NCI-H524 (cell line): Measurements from ENCODE around the gene PSG1.
"Not testable (repeated sequence)": the region's sequence is repeated elsewhere in the genome, so short reads cannot be mapped to it uniquely, and the experiment has no call there.

Source experiments
- DNase-seq, 2 experiments: peaks; one replicate each; lab custom pipeline; 2025; lab: John Stamatoyannopoulos, UW

Gene PSG1

GRCh38 chr19:42881279-42881678 lies 1.8 kb upstream of the PSG1 start:
- not testable (repeated sequence) for DNase-seq

DNA sequence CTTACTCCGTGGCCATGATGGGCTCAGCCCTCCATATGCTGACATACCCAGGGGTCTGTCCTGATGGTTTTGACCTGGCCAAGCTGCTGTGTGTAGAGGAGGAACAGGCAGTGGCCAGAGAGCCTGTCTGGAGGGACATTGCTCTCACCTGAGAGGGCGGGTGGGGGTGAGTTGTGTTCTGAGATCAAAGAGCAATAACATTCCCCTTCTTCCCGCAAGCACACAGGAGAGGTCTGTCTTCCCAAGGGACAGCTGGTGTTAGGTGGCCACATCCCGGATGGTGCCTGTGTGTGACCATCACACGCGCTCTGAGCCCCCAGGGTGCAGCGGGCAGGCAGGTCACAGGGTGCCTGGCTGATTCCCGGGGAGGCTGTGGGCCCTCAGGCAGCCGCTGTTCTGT lies 1.1 kb upstream of the PSG1 start:
- DNase-seq: not testable (repeated sequence)

DNA sequence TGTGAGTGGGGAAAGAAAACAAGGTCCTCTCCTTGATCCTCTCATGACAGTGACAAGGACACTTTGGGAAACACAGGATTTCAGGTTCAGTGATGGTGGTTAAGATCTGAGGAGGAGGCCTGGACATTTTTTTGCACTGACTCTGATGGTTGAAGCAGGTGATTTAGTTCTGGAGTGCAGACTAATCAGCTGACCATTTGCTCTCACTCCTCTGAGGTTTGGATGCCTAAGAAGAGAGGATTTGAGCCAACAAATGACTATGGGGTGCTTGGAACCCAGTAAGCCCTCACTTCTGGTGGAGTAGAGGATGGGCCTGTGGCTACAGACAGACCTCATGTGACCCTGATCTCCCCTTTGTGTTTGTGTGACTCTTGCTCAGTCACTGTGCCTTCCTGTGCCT lies 2.9 kb downstream of the PSG1 start:
- DNase-seq: not testable (repeated sequence)

- DNase-seq: not testable (repeated sequence)
These were observed 3.6 kb downstream of the PSG1 start for GRCh38 chr19:42875881-42876280.

DNA sequence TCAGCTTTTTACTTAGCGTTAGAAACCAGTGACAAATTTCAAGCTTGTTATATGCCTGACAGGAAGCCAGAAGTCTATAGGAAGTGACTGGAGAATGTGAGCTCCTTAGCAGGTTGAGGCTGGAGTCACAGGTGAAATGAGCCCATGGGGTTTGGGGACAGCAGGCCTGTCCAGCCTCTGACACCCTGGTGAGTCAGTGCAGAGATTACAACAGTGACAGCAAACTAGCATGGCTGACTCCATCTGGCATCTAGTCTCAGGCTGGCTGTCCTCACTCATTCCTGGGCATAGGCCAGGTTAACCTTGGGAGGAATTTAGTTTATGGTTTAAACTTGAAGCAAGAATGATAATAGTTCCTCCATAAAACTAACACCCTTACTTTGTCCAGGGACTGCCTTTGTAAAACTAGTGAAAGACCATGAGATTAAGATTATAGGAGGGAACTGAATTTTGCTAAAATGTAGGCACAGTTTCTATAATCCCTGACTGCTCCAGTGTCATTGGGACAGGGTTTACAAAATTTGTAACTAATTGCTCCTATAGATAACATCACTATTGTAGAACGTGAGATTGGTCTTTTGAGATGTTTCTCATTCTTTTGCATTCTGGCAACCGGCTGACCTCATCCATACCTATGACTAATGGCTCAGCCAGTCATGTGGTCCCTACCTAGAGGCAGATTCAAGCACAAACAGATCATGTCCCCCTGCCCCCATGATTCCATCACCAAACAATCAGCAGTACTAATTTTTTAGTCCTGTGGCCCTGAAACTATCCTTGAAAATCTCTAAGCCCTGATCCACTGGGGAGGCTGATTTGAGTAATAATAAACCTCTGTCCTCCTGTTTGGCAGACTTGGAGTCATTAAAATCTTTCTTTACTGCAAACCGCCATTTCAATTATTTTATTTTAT lies 4.4 kb downstream of the PSG1 start:
- DNase-seq: not testable (repeated sequence)

GRCh38 chr19:42874136-42874535 lies 5.4 kb downstream of the PSG1 start:
- DNase-seq: not testable (repeated sequence)

DNA sequence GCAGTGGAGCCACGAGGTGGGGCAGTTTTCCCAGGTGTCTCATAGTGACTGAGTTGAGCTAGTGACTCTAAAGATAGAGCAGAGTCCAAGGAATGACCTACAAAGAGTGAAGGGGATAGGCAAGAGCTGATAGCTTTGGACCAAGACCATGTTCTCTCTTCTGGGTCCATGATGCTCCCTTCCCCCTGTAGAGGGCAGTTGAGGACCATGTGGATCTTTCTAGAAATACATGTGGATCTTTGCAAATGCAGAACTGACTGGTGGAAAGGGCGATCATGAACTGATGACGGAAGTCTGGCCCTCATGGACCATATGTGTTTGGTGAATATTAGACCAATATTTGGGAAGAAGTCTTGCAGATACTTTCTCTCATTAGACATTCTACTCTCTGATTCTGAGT lies 6.9 kb downstream of the PSG1 start:
- DNase-seq: no peak

GRCh38 chr19:42857544-42857867 lies 22.0 kb downstream of the PSG1 start:
- no peak for DNase-seq

DNA sequence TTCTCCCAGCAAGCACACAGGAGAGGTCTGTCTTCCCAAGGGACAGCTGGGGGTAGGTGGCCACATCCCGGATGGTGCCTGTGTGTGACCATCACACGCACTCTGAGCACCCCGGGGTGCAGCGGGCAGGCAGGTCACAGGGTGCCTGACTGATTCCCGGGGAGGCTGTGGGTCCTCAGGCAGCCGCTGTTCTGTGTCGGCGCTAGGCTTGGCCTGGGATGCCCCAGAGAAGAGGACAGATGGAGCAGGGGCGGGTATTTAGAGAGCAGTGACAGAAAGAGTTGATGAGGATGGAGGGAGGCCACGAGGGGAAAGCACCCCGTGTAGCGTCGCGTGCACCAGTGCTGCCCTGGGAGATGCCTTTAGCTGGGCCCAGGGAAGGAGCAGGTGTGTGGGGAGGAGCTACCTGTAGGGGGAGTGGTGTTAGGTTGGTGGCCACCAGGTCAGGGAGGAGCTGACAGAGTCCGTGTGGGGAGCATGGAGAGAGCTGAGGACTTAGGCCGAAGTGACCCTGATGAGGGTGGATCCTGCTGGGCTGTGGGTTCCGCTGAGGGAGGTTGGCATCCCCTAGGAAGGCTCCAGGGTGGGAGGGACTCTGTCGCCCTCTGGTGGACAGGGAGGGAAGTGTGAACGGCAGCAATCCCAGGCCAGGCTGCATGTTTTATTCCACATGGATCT lies 22.5 kb downstream of the PSG1 start:
- not testable (repeated sequence) for DNase-seq

GRCh38 chr19:42854745-42855144 lies 24.8 kb downstream of the PSG1 start:
- not testable (repeated sequence) for DNase-seq

DNA sequence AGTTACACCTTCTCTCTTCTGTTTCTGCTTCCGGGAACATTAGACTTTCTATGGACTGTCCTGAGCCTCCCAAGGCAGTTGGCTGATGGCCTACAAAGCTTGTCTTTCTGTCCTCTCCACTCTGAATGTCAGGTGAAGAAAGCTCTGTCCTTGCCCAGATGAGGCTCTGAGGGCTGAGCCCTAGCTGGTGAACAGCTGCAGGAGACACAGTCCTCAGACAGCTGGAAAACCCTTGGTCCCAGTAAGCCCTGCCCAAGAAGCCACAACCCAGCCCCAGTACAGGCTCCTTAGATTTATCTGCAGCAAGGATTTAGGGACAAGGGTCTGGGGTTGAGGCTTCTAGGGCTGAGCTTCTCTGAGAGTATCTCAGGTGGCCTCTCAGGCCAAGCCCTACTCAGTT lies 26.3 kb downstream of the PSG1 start:
- not testable (repeated sequence) for DNase-seq

- DNase-seq: not testable (repeated sequence)
These were observed 26.7 kb downstream of the PSG1 start for GRCh38 chr19:42852821-42853220.

DNA sequence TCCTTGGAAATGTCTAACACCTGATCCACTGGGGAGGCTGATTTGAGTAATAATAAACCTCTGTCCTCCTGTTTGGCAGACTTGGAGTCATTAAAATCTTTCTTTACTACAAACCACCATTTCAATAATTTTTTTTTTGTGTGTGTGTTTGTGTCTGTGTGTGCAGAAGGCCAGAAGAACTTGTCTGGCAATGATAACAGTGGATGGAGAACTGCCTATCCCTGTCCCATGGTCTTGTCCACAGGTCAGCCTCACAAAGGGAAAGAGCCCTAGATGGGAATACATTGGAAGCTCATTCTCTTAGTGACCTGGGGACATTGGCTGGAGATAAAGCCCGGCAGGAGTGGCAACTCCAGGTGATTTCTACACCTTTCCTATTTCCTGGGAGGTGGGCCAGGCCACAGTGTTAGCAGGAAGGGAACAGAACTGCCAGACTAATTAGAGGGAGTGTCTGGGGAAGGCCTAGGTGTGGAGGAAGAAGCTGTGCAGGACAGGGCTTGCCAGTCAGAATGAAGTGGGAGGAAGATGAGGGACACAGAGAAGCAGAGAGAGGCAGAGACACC lies 27.7 kb downstream of the PSG1 start:
- not testable (repeated sequence) for DNase-seq

DNA sequence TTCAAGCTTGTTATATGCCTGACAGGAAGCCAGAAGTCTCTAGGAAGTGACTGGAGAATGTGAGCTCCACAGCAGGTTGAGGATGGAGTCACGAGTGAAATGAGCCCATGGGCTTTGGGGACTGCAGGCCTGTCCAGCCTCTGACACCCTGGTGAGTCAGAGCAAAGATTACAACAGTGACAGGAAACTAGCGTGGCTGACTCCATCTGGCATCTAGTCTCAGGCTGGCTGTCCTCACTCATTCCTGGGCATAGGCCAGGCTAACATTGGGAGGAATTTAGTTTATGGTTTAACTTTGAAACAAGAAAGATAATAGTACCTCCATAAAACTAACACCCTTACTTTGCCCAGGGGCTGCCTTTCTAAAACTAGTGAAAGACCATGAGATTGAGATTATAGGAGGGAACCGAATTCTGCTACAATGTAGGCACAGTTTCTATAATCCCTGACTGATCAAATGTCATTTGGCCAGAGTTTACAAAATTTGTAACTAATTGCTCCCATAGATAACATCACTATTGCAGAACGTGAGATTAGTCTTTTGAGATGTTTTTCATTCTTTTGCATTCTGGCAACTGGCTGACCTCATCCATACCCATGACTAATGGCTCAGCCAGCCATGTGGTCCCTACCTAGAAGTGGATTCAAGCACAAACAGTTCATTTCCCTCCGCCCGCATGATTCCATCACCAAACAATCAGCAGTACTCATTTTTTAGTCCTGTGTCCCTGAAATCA lies 28.4 kb downstream of the PSG1 start:
- DNase-seq: no peak

GRCh38 chr19:42846597-42846996 lies 32.9 kb downstream of the PSG1 start:
- no peak for DNase-seq

- DNase-seq: not testable (repeated sequence)
These were observed 35.9 kb downstream of the PSG1 start for GRCh38 chr19:42843631-42844030.

GRCh38 chr19:42832746-42833442 lies 46.6 kb downstream of the PSG1 start:
- not testable (repeated sequence) for DNase-seq

DNA sequence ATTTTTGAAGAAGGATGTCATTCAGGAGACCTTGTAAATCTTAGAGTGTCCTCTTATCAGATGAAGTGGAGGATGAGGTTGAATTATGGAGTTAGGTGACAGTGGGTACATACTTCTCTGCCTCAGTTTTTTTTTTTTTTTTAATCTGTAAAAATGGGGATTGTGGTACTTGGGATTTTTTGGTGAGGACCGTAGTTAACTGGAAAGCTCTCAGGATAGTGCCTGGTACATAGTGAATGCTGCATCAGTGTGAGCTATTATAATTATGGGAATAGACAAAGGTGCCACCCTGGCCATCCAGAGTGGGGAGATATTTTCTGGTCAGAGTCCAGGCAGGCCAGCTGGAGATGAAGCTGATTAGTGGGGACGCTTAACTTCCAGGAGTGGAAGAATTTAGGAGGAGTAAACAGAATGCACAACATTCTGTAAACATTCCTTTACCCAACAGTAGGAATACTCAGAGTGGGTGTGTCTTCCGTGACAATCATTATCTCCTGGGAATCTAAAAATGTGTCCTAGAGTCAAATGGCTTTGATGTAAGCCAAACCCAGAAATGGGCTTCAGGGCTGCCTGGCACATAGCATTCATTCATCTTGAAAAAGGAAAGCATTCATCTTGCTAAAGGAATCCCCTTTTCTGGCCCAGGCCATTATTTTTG lies 47.4 kb downstream of the PSG1 start:
- DNase-seq: not testable (repeated sequence)

DNA sequence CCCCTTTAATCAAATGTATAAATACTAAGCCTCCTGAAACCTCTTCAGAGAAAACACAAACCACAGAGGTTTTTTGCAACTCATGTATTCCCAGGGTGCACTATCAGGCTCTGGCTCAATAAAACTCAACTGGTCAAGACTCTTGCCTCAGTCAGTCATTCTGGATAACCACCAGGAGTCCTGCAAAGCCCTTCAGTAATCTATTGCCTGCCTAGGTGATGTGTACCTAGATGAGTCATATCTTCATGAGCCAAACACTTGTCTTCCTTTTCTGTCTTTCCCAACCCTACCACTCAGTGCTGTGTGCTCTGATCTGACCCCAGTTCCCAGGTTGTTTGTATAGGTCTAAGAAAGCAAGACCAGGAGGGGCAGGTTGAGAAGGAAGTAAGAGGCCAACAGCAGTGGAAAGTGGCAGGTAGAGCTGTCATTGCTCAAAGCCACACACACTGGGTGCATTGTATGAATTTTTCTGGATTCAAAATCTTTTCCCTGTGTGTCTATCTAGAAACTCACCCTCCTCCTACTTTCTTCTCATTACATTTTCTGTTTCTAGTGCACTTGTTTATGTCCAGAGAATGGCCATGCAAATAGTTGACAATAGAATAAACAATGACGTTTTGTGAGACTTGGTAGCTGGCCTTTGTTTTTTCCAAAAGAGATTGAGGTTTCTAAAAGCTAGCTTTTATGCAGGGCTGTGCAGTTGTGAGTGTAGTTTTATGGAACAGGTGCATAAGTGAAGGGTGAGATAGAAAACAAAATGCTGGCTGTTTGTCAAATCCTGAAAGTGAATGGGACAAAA lies 48.1 kb downstream of the PSG1 start:
- DNase-seq: no peak

- not testable (repeated sequence) for DNase-seq
These were observed 58.1 kb downstream of the PSG1 start for GRCh38 chr19:42821306-42821977.
